GM20000 (cell line): ENCODE results near the gene AGGF1.
A peak's percentile ranks its signal among the peaks of the same experiment; 100 is the strongest.

Experiments
- DNase-seq: peaks from one replicate; pipeline ENCODE4 v3.0.0; 2012; ENCODE audit warnings: low spot score
- TF ChIP-seq, protein P1 (sequence below): IDR thresholded peaks from 2 replicates; pipeline ENCODE4 v1.5.1; 2012; ENCODE audit warnings: mild to moderate bottlenecking, control low read depth; ENCODE audit errors: extremely low read depth, missing control alignments

The AGGF1 gene

DNA sequence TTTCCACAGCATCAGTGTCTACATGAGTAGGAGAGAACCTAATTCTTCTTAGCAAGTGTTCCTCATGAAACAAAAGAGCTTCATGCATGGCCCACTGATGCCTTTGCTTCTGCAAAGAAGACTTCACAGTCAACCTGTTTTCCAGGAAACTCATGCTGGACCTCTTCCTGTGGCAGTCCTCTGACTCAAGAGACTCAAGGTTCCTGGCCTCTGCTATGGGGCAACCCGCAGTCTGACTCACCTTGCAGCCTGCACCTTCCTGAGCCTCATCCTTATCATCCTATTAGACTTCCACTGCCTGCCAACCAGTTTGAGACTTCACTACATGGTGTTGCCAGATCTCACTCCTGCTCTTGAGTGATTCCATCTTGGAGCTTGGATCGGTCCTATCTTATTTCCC lies 17.6 kb upstream of the AGGF1 start:
- DNase-seq, result no peak
- TF ChIP-seq, protein P1, sequence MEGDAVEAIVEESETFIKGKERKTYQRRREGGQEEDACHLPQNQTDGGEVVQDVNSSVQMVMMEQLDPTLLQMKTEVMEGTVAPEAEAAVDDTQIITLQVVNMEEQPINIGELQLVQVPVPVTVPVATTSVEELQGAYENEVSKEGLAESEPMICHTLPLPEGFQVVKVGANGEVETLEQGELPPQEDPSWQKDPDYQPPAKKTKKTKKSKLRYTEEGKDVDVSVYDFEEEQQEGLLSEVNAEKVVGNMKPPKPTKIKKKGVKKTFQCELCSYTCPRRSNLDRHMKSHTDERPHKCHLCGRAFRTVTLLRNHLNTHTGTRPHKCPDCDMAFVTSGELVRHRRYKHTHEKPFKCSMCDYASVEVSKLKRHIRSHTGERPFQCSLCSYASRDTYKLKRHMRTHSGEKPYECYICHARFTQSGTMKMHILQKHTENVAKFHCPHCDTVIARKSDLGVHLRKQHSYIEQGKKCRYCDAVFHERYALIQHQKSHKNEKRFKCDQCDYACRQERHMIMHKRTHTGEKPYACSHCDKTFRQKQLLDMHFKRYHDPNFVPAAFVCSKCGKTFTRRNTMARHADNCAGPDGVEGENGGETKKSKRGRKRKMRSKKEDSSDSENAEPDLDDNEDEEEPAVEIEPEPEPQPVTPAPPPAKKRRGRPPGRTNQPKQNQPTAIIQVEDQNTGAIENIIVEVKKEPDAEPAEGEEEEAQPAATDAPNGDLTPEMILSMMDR, result no peak

DNA sequence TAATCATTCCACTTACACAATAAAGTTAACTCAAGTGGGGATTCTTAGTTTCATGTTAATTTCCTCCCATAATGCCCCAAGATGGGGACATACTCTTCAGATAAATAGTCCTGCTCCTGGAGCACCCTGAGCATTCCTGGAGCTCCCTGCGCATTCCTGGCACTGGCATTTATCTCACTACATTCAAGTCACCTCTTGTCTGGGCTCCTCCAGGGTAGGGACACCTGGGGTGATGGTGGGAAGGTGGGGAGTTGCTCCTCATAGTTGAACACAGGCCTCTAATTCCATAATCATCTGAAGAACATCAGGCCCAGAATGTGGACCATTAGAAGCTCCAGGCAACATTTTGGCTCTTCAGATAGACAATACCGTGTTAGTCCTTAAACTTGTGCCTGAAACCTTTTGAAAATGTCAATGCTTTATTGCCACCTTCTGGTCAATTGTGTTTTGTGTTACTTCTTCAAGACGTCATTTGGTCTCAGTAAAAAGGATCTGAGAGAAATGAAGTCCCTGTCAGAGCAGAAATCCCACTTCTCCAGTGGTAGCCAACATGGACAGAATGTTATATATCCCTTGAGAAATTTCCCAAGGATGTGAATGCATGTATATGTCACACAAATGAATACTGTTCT lies 14.2 kb upstream of the AGGF1 start:
- TF ChIP-seq, protein P1, result peak; percentile 8
- peak; percentile 25 for DNase-seq

DNA sequence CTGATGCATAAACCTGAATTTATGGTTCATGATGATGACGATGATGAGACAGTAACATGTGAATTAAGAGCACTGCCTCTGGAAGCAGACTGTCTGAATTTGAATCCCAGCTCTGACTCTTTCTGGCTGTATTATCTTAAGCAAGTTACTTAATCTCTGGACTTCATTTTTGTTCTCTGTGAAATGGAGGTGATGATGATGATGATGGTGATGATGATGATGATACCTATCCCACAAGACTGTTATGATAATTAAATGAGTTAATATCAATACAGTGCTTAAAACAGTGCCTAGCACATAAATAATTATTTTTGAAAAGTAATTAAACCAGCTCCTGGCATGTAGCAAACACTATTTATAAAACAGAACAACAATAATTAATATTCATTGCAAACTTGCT lies 13.2 kb upstream of the AGGF1 start:
- TF ChIP-seq, protein P1, result no peak

DNA sequence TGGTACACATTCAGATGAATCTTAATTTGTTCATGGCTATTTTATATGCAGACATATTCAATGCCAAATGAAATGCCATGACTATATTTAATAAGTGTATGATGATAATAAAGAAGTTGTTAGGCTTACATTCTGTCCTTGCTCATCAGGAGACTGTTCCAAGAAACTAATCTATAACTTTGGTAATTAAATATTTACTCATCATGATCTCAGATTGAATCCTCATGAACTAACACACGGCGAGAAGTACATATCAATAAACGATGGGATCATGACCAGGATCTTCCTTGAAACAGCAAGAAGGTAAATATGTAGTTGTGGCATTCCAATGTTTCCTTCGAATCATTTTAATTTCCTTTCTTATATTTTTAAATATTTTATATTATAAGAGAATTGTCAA lies 12.5 kb upstream of the AGGF1 start:
- TF ChIP-seq, protein P1, result no peak
- no peak for DNase-seq

More for the DNA sequence above, 13.2 kb upstream of the AGGF1 start:
- DNase-seq, result no peak

DNA sequence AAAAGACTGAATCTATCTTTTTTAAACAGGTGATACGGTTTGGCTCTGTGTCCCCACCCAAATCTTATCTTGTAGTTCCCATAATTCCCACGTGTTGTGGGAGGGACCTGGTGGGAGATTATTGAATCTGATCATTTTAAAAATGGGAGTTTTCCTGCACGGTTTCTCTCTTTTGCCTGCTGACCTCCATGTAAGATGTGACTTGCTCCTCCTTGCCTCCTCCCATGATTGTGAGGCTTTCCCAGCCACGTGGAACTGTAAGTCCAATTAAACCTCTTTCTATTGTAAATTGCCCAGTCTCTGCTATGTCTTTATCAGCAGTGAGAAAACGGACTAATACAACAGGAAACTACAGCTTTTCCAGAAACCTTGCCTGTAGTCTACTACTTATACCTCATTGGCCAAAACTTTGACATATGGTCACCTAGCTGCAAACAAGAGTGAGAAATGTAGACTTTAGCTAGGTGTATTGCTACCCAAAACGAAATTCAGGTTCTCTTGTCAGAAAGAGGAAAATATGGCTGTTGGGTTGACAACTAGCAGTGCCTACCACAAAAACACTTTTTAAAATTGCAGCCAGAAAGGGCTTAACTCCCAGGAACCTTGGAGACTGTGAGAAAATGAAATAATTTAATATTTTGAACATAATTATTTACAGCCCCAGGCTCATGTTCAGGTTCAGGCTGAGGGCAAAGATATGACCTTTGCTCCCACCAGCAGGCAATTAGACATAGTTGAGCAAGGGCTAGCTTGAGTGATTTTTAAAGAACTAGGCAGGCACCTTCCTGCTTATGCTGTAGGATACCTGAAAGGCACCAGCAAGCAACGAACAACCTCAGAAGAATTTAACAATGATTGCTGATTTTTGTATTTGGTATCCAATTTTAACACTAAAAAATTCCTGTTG lies 7.4 kb upstream of the AGGF1 start:
- no peak for DNase-seq
- TF ChIP-seq, protein P1, result no peak

DNA sequence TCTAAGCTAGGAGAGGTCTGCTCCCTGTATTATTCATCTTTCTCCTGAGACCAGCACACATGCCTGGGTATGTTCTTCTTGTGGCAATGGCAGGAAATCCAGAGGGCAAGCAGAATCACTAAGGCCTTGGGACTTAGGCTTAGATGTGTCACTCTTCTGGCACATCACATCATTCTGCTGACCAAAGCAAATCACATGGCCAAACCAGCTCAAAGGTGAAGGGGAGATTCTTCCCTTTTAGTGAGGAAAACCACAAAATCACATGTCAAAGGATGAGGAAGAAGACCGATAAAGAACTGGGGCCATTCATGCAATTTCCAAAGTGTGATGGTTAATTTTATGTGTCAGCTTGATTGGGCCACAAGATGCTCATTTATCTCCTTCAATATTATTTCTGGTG lies 5.7 kb upstream of the AGGF1 start:
- no peak for DNase-seq
- TF ChIP-seq, protein P1, result no peak

DNA sequence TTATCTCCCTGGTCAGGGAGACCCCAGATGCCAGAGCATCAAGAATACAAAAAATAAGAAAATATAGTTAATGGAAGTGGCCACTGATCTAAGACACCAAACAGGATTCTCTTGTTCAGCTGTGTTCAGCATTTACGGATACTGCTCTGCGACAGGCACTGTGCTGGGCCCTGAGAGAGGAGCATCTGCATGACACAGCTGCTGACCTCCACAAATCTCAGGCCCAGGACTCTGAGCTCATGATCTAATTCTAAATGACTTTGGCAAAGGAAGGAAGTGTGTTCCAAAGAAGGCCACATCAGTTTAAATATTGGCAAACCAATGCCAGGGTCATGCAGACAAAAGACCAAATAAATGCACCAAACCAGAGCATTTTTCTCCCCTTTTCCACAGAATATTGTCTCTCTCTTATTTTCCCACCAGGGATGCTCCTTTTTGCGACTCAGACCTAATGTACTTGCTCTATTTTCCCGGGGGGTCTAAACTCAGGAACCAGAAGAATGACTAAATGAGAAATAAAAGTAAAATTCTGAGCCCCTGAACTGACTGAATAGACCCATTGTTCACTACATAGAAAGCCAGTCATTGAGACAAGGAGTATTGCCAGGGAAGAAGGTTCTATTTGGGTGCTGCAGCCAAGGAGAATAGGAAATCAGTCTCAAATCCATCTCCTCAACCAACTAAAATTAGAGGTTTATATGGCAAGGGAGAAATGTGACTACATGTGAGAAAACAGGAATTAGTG lies 1.4 kb upstream of the AGGF1 start:
- TF ChIP-seq, protein P1, result no peak
- DNase-seq, result no peak
